ENCODE measurements around the gene TGFBI.

DNA sequence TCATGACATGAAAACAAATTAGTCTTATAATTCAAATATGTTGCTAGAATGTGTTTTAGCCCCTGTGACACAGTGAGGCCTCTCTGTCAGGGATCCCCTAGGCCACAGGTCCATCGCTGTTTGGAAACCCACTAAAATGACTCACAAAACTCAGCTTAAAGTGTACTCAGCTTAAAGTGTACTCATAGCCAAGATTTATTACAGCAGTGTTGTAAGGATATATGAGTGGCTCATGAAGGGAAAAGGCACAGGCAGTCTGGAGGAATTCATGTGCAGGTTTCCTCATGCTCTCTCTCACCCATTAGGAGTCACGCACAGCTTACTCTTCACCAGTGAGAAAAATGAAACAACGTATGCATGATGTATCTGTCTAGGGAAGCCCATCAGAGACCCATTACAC lies 24.4 kb upstream of the TGFBI start:
- TF ChIP-seq, protein P1, sequence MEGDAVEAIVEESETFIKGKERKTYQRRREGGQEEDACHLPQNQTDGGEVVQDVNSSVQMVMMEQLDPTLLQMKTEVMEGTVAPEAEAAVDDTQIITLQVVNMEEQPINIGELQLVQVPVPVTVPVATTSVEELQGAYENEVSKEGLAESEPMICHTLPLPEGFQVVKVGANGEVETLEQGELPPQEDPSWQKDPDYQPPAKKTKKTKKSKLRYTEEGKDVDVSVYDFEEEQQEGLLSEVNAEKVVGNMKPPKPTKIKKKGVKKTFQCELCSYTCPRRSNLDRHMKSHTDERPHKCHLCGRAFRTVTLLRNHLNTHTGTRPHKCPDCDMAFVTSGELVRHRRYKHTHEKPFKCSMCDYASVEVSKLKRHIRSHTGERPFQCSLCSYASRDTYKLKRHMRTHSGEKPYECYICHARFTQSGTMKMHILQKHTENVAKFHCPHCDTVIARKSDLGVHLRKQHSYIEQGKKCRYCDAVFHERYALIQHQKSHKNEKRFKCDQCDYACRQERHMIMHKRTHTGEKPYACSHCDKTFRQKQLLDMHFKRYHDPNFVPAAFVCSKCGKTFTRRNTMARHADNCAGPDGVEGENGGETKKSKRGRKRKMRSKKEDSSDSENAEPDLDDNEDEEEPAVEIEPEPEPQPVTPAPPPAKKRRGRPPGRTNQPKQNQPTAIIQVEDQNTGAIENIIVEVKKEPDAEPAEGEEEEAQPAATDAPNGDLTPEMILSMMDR (IDR thresholded peaks at IDR 0.05), result no peak
- no peak for TF ChIP-seq EZH2 (IDR thresholded peaks at IDR 0.05)
